HS-27A (cell line): Measurements from ENCODE around the gene PIEZO1.

ENCODE experiments used
- DNase-seq: peaks from one replicate; pipeline ENCODE4 v3.0.0-alpha.2; 2012; ENCODE audit warnings: low read depth, missing footprints

The PIEZO1 gene

GRCh38 chr16:88721815-88722755 lies 62.9 kb downstream of the PIEZO1 start:
- DNase-seq, result no peak

GRCh38 chr16:88721236-88721635 lies 63.8 kb downstream of the PIEZO1 start:
- no peak for DNase-seq

GRCh38 chr16:88720396-88720970 lies 64.5 kb downstream of the PIEZO1 start:
- DNase-seq, result no peak

- no peak for DNase-seq
These were observed 65.1 kb downstream of the PIEZO1 start for GRCh38 chr16:88719933-88720296.

- DNase-seq, result no peak
These were observed 65.6 kb downstream of the PIEZO1 start for GRCh38 chr16:88719267-88719932.

GRCh38 chr16:88718178-88718577 lies 66.8 kb downstream of the PIEZO1 start:
- DNase-seq, result no peak

- DNase-seq, result no peak
These were observed 68.4 kb downstream of the PIEZO1 start for GRCh38 chr16:88716601-88717001.

- DNase-seq, result no peak
These were observed 68.8 kb downstream of the PIEZO1 start for GRCh38 chr16:88716201-88716600.

GRCh38 chr16:88715312-88716190 lies 69.5 kb downstream of the PIEZO1 start:
- DNase-seq, result no peak

GRCh38 chr16:88714420-88715302 lies 70.4 kb downstream of the PIEZO1 start:
- DNase-seq, result no peak

- no peak for DNase-seq
These were observed 71.2 kb downstream of the PIEZO1 start for GRCh38 chr16:88713568-88714419.

GRCh38 chr16:88713054-88713453 lies 72.0 kb downstream of the PIEZO1 start:
- DNase-seq, result no peak

GRCh38 chr16:88712362-88712979 lies 72.5 kb downstream of the PIEZO1 start:
- no peak for DNase-seq

GRCh38 chr16:88711750-88712340 lies 73.2 kb downstream of the PIEZO1 start:
- DNase-seq, result no peak

- no peak for DNase-seq
These were observed 74.5 kb downstream of the PIEZO1 start for GRCh38 chr16:88710556-88710955.

- DNase-seq, result no peak
These were observed 77.8 kb downstream of the PIEZO1 start for GRCh38 chr16:88706965-88707826.

GRCh38 chr16:88706229-88706964 lies 78.6 kb downstream of the PIEZO1 start, which contains the start of the genes CTU2 and RNF166:
CTU2 (plus strand) TSS chr16:88706503; CDS start chr16:88706531, 28 bp downstream.
RNF166 (minus strand) TSS chr16:88706408; CDS start chr16:88706325, 83 bp downstream.
- DNase-seq, result peak; percentile 58
